HepG2 (cell line): ENCODE results near the gene MEIOB.

ENCODE experiments used
- ASH2L ChIP-seq: fragments of 300-600, 200-600 bp; sonication (generic); IDR thresholded peaks from 2 replicates; pipeline ENCODE4 v1.7.0; 2017; ENCODE audit warnings: low read depth, mild to moderate bottlenecking, moderate library complexity, mixed read lengths, low read length; ENCODE audit not compliant: insufficient read length
- CTCF ChIP-seq: sonication (generic); formaldehyde crosslinking; IDR thresholded peaks from 2 replicates; pipeline ENCODE4 v1.5.0; 2020; ENCODE audit warnings: mild to moderate bottlenecking, missing genetic modification reagents, moderate library complexity
- EP300 ChIP-seq, 3 experiments: sonication (generic) in 1 of 3; formaldehyde crosslinking in 1 of 3; IDR thresholded peaks; 2 replicates each; pipeline versions ENCODE4 v1.5.1 to v1.6.1; 2011 to 2020; ENCODE audit warnings: low read depth in 2 of 3, low read length in 2 of 3, borderline replicate concordance in 1 of 3, improper control_type of control experiment in 1 of 3, mild to moderate bottlenecking in 1 of 3, missing genetic modification reagents in 1 of 3, moderate library complexity in 1 of 3
- FOXJ3 ChIP-seq: sonication (generic); formaldehyde crosslinking; IDR thresholded peaks from 2 replicates; pipeline ENCODE4 v1.4.0; 2020; ENCODE audit warnings: missing genetic modification reagents, mild to moderate bottlenecking, borderline replicate concordance
- HMGXB4 ChIP-seq, 2 experiments: sonication (generic) in 1 of 2; formaldehyde crosslinking in 1 of 2; IDR thresholded peaks; 2 replicates each; pipeline versions ENCODE4 v1.4.0 to v1.6.1; 2018 to 2020; ENCODE audit warnings: missing genetic modification reagents in 2 of 2, borderline replicate concordance in 1 of 2, low read depth in 1 of 2, mild to moderate bottlenecking in 1 of 2, missing biosample characterization in 1 of 2
- KMT2A ChIP-seq: sonication (generic); formaldehyde crosslinking; IDR thresholded peaks from 2 replicates; pipeline ENCODE4 v1.4.0; 2020; ENCODE audit warnings: missing genetic modification reagents
- POLR2AphosphoS5 ChIP-seq: IDR thresholded peaks from 2 replicates; pipeline ENCODE4 v1.6.1; 2012; ENCODE audit warnings: low read depth, low read length
- RFX5 ChIP-seq: IDR thresholded peaks from 2 replicates; pipeline ENCODE4 v1.6.1; 2011; ENCODE audit warnings: low read depth, low read length, improper control_type of control experiment
- YY1 ChIP-seq: IDR thresholded peaks from 2 replicates; pipeline ENCODE4 v1.6.1; 2011; ENCODE audit warnings: low read length, low read depth, moderate library complexity, mild to moderate bottlenecking; ENCODE audit not compliant: insufficient read depth, insufficient replicate concordance
- ZBTB49 ChIP-seq: sonication (generic); formaldehyde crosslinking; IDR thresholded peaks from 2 replicates; pipeline ENCODE4 v1.4.0; 2020; ENCODE audit warnings: missing genetic modification reagents, borderline replicate concordance
- ZNF780A ChIP-seq: sonication (generic); formaldehyde crosslinking; IDR thresholded peaks from 2 replicates; pipeline ENCODE4 v1.8.0; 2022; ENCODE audit warnings: mild to moderate bottlenecking, missing genetic modification reagents, moderate library complexity
- ZNF800 ChIP-seq: sonication (generic); formaldehyde crosslinking; IDR thresholded peaks from 2 replicates; pipeline ENCODE4 v1.4.0; 2020; ENCODE audit warnings: missing genetic modification reagents

- no peak for TF ChIP-seq CTCF (CRISPR knock-in tag)
- no peak for TF ChIP-seq ZBTB49 (CRISPR knock-in tag)
- TF ChIP-seq ASH2L = no peak
- no peak for TF ChIP-seq EP300 (IDR thresholded peaks at IDR 0.05; ENCODE audit: low read depth in 2 of 2, low read length in 2 of 2)
- TF ChIP-seq EP300 (CRISPR knock-in tag; IDR thresholded peaks at IDR 0.05; ENCODE audit: borderline replicate concordance) = no peak
- TF ChIP-seq KMT2A (CRISPR knock-in tag) = no peak
- no peak for TF ChIP-seq YY1
- TF ChIP-seq HMGXB4 (CRISPR knock-in tag; IDR thresholded peaks at IDR 0.05; ENCODE audit: borderline replicate concordance in 1 of 2, low read depth in 1 of 2) = no peak
- no peak for TF ChIP-seq FOXJ3 (CRISPR knock-in tag)
- TF ChIP-seq POLR2AphosphoS5 = no peak
- TF ChIP-seq ZNF780A (CRISPR knock-in tag) = no peak
- no peak for TF ChIP-seq RFX5
- no peak for TF ChIP-seq ZNF800 (CRISPR knock-in tag)
These were observed 86.8 kb downstream of the MEIOB start for GRCh38 chr16:1784977-1785845.
